Parathyroid adenoma (tissue), 2 donors: ENCODE measurements around the gene SLC1A4.

Experiments used
- H2AFZ ChIP-seq: fragments of 300-600 bp; sonication (generic); one replicate; pipeline ENCODE4 v1.7.0; 2017; ENCODE audit warnings: antibody characterized with exemption, mild to moderate bottlenecking
- H3K27ac ChIP-seq: fragments of 300-600 bp; sonication (generic); one replicate; pipeline ENCODE4 v1.7.0; 2017
- H3K27me3 ChIP-seq: fragments of 300-600 bp; sonication (generic); one replicate; pipeline ENCODE4 v1.7.0; 2017; ENCODE audit warnings: low read length; ENCODE audit not compliant: control insufficient read depth, insufficient read depth
- H3K36me3 ChIP-seq: fragments of 300-600 bp; sonication (generic); one replicate; pipeline ENCODE4 v1.7.0; 2017; ENCODE audit warnings: low read length; ENCODE audit not compliant: control insufficient read depth, insufficient read depth
- H3K4me1 ChIP-seq: fragments of 300-600 bp; sonication (generic); one replicate; pipeline ENCODE4 v1.7.0; 2017; ENCODE audit warnings: control low read depth
- H3K4me2 ChIP-seq: fragments of 300-600 bp; sonication (generic); one replicate; pipeline ENCODE4 v1.7.0; 2017; ENCODE audit warnings: low read length
- H3K4me3 ChIP-seq: fragments of 300-600 bp; sonication (generic); one replicate; pipeline ENCODE4 v1.7.0; 2017; ENCODE audit warnings: low read depth, low read length
- H3K79me2 ChIP-seq: fragments of 300-600 bp; sonication (generic); one replicate; pipeline ENCODE4 v1.7.0; 2017; ENCODE audit warnings: control low read depth
- H3K9ac ChIP-seq: fragments of 300-600 bp; sonication (generic); one replicate; pipeline ENCODE4 v1.7.0; 2017; ENCODE audit warnings: mild to moderate bottlenecking
- H3K9me3 ChIP-seq: fragments of 300-600 bp; sonication (generic); one replicate; pipeline ENCODE4 v1.7.0; 2017; ENCODE audit warnings: low read length; ENCODE audit not compliant: control insufficient read depth
- CTCF ChIP-seq: fragments of 300-600 bp; sonication (generic); IDR thresholded peaks from one replicate; pipeline ENCODE4 v1.7.0; 2017; ENCODE audit warnings: antibody characterized with exemption, mild to moderate bottlenecking
- donor health status: primary hyperparathyroidism.

SLC1A4 gene

GRCh38 chr2:64989126-64989981 is at the start of gene SLC1A4:
SLC1A4 (plus strand) TSS chr2:64989399; CDS start chr2:64989644, 245 bp downstream.
- H3K36me3 ChIP-seq, result no peaks in the 10 kb centered on the region
- H3K79me2 ChIP-seq, result peaks cover 3% of the 10 kb centered on the region
- H3K4me3 ChIP-seq, result peak within 1 kb of the TSS; percentile 83
- peak within 1 kb of the TSS; percentile 98 for H2AFZ ChIP-seq
- H3K27ac ChIP-seq, result peak within 1 kb of the TSS; percentile 70
- no peaks in the 10 kb centered on the region for H3K9me3 ChIP-seq
- TF ChIP-seq CTCF, result no peak
- H3K4me1 ChIP-seq, result no peaks in the 10 kb centered on the region
- H3K4me2 ChIP-seq, result peak within 1 kb of the TSS; percentile 94
- H3K9ac ChIP-seq, result peak within 1 kb of the TSS; percentile 85
- H3K27me3 ChIP-seq, result no peaks in the 10 kb centered on the region

- Histone ChIP-seq H3K4me3 (no peak overlapping the region), H3K79me2 (no peaks in the 10 kb centered on the region), H3K27ac (no peak overlapping the region), H3K36me3 (no peaks in the 10 kb centered on the region), H3K9ac (no peak overlapping the region), H3K4me2 (no peak overlapping the region), H3K9me3 (no peaks in the 10 kb centered on the region), H3K4me1 (peaks cover 6% of the 10 kb centered on the region), H3K27me3 (no peaks in the 10 kb centered on the region), H2AFZ (no peak overlapping the region)
- no peak for TF ChIP-seq CTCF
These were observed 48.1 kb upstream of the SLC1A4 start for GRCh38 chr2:64941143-64941542.

DNA sequence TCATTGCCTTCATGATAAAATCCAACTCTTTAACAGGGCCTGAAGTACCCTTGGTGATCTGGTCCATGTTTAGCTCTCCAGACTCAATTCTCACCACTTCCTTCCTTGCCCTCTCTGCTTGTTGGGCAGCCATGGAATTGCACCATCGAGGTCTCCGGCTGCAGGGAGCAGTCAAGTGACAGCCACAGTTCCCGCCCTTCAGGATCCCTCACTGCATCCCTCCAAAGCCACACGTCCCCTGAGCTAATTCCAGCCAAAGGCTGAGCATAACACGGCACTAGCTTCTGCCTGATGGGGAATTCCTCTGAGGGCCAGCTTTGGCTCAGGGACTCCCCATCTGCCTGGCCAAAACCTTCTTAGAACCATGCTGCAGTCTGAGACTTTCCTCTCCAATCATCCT is 47.4 kb upstream of the SLC1A4 start:
- H3K79me2 ChIP-seq, result no peaks in the 10 kb centered on the region
- H3K4me3 ChIP-seq, result no peak overlapping the region
- H2AFZ ChIP-seq, result no peak overlapping the region
- H3K9ac ChIP-seq, result no peak overlapping the region
- H3K27me3 ChIP-seq, result no peaks in the 10 kb centered on the region
- no peak overlapping the region for H3K27ac ChIP-seq
- TF ChIP-seq CTCF, result no peak
- no peak overlapping the region for H3K4me2 ChIP-seq
- peaks cover 6% of the 10 kb centered on the region for H3K4me1 ChIP-seq
- H3K9me3 ChIP-seq, result no peaks in the 10 kb centered on the region
- H3K36me3 ChIP-seq, result no peaks in the 10 kb centered on the region

DNA sequence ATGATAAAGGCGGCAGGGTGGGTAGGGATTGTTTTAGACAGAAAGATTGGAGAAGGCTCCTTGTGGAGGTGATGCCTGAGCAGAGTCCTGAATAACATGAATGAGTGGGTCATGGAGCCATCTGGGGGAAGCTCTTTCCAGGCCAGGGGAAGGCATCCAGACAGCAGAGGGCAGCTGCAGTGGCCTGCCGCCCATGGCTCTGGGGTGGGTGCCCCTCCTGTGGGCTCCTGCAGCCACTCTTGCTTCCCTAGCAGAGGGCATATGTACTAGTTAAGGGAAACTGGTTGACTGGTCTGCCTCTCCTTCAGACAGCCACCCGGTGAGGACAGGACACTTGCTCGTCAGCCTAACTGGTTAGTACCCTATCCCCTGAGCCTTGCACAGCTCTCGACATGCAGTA is 46.5 kb upstream of the SLC1A4 start:
- H3K4me3 ChIP-seq, result no peak overlapping the region
- no peaks in the 10 kb centered on the region for H3K9me3 ChIP-seq
- no peaks in the 10 kb centered on the region for H3K79me2 ChIP-seq
- H3K27me3 ChIP-seq, result no peaks in the 10 kb centered on the region
- H3K36me3 ChIP-seq, result no peaks in the 10 kb centered on the region
- H3K27ac ChIP-seq, result no peak overlapping the region
- no peak overlapping the region for H2AFZ ChIP-seq
- TF ChIP-seq CTCF, result no peak
- no peak overlapping the region for H3K4me2 ChIP-seq
- H3K9ac ChIP-seq, result no peak overlapping the region
- H3K4me1 ChIP-seq, result peaks cover 12% of the 10 kb centered on the region
